COR-L47 (cell line): ENCODE data around the gene TMEM258.

ENCODE experiments used
- DNase-seq: peaks from one replicate; lab custom pipeline; 2025; lab: John Stamatoyannopoulos, UW

The TMEM258 gene

GRCh38 chr11:61739966-61740365, 52.4 kb downstream of the TMEM258 start:
- DNase-seq = no peak

- no peak for DNase-seq
These were observed 53.0 kb downstream of the TMEM258 start for GRCh38 chr11:61739413-61739812.
